GM19240 (cell line): ENCODE data around the gene THBS4.

ENCODE experiments used
- DNase-seq: peaks from one replicate; pipeline ENCODE4 v3.0.0; 2011; ENCODE audit warnings: low spot score; ENCODE audit not compliant: insufficient read length

The THBS4 gene

DNA sequence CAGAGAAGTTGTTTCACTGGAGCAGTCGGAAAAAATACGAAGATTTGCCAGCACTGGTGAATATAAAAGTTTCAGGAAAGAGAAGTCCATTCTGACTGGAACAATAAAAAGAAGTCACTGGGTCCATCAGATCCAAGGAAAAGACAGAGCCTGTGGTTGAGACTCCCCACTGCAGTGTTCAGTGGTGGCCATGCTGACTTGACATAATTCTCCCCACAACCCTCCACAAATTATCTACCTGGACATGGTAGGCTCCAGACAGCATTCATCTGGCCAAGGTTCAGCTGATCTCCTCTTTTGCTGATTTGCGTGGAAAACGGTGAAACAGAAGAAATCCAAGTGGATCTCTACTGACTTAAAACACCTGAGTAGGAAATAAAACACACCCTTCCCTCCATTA is 8.0 kb downstream of the THBS4 start:
- DNase-seq, result no peak

DNA sequence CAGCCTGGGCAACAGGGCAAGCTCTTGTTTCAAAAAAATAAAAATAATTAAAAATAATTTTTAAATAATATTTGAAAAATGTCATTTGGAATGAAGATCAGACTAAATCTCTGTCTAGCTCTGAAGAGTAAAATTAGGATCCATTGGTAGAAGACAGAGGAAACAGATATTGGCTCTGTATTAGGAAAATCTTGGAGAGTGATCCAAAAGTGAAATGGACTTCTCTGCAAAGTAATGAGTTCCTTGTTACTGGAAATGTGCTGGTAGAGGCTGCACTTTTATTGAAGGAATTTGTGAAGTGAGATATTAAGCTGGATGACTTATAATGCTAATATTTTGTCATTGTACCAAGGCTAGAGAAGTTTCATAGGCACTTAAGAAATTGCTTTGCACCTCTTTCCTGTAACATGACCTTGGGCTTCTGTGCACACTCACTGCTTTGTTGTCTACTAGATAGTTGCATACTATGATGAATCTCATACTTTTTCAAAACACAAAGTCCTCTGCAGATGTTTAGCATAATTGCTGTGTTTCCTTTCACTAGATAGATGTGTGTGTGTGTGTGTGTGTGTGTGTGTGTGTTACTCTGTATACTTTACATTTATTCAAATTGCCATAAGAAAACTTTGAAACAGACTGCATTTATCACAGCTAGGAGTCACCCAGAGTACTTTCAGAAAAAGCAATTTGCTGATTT is 13.1 kb downstream of the THBS4 start:
- DNase-seq, result no peak

DNA sequence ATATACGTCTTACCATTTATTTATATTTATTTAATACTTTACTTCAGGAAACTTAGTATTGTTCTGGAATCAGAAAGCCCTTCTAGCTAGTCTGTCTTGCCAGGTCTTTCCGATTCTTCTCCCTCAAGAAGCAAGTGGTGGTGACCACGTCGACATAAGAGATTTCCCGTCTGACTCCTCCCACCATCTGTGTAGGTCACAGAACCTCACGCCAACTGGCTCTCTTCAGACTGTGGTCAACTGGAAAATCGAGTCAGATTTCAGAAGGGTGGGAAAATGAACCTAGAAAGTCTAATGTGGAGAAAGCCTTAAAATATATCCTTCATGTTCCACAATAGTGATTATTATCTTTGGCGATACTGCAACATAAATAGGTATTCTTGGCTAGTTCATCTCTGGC is 17.3 kb downstream of the THBS4 start:
- no peak for DNase-seq

DNA sequence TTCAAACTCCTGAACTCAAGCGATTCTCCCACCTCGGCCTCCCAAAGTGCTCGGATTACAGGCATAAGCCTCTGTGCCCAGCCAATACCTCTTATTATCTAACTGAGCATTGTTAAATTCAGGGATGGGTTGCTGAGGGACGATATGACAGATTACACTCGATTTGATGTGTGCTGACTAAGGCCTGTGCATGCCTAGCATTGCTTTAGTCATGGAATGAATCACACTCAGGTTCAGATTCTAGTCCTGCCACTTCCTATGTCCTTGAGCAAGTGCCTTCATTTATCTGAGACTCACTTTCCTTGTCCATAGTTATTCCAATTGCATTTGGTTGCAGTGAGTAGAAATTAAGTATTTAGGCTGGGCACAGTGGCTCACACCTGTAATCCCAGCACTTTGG is 19.5 kb downstream of the THBS4 start:
- no peak for DNase-seq

DNA sequence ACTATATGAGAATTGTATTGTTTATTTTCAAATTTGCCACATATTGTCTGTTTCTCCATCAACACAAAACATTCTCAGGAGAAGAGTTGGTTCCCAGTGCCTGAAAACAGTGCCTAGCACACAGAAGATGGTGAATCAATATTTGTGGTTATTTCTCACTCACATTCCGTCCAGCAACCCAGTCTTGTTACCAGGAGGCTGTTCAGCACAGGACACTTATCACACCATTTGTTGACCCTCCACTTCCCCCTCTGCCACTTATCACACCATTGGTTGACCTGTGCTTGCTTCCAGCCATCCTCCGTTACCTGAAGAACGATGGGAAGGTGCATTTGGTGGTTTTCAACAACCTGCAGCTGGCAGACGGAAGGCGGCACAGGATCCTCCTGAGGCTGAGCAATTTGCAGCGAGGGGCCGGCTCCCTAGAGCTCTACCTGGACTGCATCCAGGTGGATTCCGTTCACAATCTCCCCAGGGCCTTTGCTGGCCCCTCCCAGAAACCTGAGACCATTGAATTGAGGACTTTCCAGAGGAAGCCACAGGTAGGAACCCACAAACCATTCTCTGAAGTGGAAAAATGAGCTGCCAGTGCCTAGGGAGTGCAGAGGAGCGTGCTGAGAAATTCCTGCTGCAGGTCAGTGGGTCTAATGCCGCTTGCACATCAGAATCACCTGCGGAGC is 20.5 kb downstream of the THBS4 start:
- no peak for DNase-seq

DNA sequence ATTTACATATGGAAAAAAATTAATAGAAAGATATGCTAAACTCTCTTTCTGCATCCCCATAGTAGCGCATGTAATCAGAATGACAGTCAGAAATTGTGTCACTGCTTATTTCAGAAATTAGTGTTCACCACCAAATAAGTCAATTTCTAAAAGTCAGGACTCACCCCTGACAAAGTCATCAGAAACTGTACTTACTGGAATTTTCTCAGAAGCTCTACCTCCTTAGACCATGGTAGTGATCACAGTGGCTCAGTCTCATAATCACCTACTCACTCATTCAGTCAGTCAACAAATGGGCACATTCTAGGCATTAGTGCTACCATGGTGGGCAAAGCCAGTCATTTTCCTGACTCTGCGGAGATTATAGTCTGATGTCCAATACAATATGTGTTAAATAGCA is 22.0 kb downstream of the THBS4 start:
- no peak for DNase-seq

DNA sequence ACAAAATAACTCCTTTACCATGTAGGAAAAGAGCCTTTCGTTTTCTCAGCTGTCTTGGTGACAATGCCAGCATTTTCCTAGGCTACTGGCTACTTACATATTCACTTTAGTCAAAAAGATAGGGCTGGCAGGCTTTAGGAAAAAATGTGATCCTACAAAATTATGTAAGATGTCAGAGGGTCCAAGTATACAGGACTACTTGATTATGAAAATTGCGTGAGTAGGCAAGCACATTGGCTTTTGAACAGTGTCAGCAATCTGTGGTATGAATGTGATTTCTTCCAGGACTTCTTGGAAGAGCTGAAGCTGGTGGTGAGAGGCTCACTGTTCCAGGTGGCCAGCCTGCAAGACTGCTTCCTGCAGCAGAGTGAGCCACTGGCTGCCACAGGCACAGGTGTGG is 22.8 kb downstream of the THBS4 start:
- DNase-seq, result no peak

DNA sequence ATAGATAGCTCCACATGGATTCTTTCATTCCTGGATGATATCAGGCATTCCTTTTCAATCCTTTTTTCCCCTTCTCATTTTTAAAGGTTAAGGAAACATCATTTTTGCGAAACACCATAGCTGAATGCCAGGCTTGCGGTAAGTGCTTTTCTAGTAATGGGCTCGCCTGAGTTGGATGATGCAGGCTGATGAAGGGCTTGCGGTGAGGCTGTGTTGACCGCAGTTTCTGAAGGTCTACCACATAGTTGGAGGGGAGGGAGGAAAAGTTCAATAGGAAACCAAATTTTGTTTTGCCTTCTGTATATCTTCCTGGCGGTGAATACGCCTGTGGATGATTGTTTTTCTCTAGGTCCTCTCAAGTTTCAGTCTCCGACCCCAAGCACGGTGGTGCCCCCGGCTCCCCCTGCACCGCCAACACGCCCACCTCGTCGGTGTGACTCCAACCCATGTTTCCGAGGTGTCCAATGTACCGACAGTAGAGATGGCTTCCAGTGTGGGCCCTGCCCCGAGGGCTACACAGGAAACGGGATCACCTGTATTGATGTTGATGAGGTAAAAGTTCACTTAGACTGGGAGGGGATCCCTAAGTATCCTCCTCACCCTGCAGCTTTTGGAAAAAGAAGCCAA is 24.3 kb downstream of the THBS4 start:
- no peak for DNase-seq

DNA sequence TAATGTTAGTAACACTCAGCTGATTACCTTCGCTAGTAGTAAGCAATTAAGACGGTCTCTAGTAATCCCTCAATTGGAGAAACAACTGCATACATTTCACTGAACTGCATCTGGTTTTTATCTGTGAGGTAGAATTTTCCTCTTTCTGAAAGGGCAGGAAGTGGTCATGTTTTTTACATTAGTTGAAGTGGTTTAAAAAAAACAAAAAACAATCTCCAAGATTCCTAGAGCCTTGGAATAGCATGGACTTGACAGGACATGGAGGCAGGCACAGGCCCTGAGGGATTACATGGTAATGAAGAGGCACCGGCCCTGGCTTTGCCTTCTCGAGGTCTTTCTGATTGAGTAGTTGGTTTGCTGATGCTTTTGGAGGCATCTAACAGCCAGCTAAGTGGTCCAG is 25.8 kb downstream of the THBS4 start:
- no peak for DNase-seq

DNA sequence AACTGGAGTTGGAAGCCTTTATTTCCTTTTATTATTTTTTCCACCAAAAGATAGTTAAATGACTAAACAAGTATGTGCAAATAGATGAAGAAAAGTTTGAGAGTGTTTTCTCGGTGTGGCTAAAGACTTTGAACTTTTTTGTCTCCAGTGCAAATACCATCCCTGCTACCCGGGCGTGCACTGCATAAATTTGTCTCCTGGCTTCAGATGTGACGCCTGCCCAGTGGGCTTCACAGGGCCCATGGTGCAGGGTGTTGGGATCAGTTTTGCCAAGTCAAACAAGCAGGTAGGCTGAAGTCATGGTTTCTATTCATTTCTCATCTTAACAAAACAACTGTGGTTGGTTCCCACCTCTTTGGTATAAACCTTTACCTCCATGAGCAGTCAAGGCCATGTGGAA is 26.4 kb downstream of the THBS4 start:
- DNase-seq, result no peak

DNA sequence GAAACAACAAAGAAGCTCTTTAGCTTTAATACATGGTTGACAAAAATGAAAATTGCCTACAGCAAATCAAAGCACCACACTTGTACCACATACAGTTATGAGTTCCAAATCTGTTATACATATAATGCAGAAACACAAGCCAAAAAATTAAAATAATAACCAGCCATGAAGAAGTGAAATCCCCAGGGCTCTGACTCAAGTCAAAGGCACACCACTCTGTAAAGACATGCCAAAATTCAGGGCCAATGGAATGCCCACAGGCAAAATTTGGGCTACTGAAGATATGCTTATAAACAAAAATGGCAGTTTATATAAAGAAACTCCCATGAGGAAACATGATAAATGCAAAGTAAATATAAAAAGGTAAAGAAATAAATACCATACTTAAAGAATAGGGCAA is 29.0 kb downstream of the THBS4 start:
- no peak for DNase-seq

DNA sequence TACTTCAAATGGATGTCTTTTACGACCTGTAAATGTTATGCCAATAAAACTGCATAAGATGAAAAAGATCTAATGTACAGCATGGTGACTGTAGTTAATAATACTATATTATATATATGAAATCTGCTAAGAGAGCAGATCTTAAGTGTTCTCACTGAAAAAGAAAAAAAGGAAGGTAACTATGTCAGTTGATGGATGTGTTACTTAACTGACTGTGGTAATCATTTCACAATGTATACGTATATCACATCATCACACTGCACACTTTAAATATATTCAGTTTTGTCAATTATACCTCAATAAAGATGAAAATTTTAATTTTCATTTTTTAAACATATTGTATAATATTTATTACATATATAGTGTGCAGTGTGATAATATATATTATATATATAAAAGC is 31.9 kb downstream of the THBS4 start:
- no peak for DNase-seq

DNA sequence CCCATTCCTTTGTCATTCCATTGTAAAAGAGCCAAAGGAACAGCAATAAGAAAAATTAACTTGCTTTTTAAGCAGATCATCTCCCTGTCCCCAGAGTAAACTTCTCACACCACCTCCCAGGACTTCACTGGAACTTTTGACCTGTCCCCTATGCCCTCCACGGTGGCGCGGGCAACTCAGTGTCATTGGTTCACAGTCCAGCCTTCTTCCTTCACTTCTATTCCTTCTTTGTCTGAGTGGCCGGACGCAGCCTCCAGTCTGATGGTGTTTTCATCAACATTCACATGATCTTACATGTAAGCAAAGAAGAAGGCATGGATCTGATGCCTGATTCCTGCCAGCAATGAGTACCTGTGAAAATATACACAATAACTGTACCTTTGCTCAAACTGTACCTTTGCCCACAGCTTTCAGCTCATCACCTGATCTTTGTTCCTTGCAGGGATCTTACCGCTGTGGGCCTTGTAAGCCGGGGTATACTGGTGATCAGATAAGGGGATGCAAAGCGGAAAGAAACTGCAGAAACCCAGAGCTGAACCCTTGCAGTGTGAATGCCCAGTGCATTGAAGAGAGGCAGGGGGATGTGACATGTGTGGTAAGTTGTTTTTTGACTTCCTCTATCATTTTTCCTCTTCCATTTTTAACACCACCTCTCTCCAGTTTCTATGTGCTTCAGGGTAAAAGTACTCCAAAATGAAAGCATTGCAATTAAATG is 32.5 kb downstream of the THBS4 start:
- no peak for DNase-seq

DNA sequence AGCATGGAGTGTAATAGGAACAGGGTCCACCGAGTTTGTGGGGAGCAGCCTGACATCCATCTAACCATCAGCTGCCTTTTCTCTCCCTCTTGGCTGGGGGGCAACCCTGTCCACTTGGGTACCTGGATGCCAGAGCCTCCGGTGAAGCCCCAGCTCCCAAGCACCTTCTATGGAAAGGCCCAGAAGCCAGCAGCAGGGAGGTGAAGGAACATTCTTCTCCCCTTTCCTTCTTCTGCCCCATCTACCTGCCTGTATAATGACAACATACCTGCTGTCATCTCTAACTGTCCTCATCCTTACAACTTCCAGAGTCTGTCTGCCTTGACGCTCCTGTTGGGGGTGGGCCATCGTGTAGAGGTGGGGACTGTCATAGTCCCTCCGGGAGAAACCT is 33.1 kb downstream of the THBS4 start:
- DNase-seq, result no peak

DNA sequence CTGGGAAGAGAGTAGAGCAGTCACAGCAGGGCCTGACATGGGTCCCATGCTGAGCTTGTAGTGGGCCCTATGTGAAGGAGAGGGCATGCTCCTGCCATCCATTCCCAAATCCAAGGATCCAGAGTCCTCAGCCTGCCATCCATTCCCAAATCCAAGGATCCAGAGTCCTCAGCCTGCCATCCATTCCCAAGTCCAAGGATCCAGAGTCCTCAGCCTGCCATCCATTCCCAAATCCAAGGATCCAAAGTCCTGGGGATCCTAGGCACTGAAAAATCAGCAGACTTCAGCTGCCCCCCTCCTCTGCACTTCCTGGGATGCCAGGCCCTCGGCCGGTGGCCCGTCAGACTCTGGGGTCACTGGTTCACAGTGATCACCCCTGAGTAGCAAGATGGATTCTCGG is 33.6 kb downstream of the THBS4 start:
- DNase-seq, result no peak

DNA sequence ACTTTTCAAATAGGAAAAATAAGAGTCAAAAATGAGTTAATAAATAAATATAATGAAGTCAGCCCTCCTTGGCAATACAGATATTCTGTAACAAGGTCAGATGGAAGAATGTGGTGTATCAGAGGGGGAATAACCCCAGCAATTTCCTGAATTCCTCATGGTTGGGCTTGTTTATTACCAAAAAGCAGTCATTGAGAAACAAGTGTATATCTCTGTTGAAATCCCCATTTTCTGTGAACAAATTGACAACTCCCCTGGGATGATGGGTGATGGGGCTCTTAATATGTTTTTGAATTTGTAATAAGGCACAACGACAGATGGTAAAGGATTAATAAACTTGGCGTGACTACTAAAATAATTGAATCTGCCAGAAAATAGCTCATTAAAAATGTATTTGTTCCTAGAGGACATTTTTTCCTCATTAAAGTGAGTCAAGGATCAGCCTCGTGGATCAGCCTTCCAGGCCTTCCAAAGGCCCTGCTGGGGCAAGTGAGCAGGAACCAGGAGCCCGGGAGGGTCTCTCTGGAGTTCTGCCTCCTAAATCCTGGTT is 34.2 kb downstream of the THBS4 start:
- DNase-seq, result no peak

DNA sequence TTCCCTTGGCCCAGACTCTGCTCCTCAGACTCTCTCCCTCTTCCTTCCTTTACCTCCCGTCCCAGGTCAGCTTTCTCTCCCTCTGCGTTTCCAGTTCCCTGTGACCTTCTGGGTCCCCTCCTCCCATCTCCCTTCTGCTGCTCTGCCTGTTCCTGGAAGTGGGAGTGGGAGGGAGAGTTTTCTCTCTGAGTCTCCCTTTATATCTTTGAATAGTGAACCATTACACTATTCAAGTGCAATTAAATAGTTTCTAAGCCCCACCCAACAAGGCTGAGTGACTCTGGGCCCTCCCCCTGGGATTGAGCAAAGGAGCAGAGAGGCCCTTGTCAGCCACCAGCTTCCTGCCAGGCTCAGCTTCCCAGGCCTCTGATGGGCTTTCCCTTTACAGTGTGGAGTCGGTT is 34.8 kb downstream of the THBS4 start:
- DNase-seq, result no peak

DNA sequence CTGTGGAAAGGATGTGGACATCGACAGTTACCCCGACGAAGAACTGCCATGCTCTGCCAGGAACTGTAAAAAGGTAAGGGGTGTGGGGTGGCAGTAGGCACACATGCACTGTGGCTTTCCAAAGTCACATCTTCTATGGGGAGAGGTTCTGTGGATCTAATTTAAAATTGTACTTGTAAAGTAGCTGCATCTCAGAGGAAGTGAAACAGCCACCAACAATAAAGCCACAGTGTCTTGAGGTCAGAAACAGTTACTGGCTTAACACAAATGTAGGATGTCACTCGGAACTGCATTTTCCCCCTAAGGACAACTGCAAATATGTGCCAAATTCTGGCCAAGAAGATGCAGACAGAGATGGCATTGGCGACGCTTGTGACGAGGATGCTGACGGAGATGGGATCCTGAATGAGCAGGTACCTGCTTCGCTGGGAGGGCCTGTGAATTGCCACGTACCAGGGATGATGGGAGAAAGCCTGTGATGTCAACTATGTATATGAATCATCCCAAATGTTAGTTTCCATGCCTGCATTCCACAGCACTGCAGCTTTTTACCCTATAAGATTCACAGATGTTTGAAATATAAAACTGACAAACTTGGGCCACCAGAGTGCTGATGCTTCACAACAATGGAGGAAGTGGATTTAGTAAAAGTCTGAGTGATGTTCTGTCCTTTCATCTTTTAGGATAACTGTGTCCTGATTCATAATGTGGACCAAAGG is 35.3 kb downstream of the THBS4 start:
- no peak for DNase-seq

DNA sequence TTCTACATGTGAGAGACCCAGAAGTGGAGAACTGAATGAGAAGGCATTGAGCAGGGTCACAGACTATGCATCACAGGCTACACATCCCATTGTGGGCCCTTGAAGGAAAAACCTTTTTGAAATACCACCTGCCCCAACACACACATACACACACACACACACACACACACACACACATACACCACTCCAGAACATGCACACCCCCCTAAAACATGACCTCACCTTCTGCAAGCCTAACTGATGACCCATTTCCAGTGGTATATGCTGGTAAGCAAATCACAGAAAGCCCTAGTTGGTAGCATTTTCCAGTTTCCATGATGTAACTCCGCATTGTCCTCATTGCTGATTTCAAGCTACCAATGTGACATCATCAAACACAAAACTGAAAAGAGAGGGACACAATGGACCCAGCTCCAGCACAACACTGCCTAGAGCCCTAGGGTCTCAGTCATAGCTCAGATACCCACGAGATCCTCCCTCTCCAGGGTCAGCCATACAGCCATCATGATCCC is 36.4 kb downstream of the THBS4 start:
- DNase-seq, result no peak

DNA sequence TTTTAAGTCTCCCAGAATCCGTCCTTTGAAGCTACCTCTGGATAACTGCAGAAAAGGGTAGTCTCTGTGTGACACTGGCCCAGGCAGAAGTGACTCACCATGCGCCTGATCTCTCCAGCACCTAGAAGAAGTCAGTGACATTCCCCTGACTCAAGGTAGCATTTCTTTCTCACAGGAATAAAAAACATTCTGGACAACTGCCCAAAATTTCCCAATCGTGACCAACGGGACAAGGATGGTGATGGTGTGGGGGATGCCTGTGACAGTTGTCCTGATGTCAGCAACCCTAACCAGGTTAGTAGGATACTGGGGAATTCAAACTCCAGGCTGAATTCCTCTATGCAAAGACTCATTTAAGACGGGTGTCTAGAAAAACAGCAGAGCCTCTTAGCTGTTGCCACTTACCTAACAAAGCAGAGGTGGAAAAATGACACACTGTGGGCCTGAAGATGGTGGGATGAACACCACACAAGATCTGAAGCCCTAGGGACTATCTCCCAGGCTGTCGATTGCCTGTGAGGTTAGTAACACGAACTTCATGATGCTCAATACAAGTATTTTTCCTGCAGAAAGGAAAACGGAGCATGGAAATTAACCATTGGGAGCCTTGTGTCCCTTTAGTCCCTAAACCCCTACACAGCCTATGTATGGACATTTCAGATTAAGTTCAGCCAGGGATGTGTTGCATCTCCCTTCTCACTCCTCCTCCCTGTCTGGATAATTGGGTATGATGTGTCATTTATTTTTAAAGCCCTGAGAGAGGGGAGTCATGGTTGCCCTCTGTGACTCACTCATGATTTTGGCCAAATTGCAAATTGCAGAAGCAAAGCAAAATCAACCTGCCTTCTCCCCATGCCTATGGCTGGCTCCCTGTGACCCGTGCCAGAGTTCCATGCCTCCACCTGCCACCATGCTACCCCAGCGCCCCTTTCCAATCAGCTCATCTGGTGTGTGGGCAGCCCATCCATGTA is 37.2 kb downstream of the THBS4 start:
- no peak for DNase-seq
